Tibial nerve (tissue), 4 donors: Measurements from ENCODE around the gene CYP3A5. TPM values are rescaled to one million over a fixed set of nuclear protein-coding genes. Genes with fewer than 3 reads are reported as not detected.

ENCODE experiments used
- DNase-seq, 2 donors: peaks; one replicate each; pipeline ENCODE4 v3.0.0-alpha.2; 2019; ENCODE audit warnings: low spot score in 2 of 2
- H3K27ac ChIP-seq, 4 donors: fragments of 200-600 bp; sonication (generic) in 3 of 4; one replicate each; pipeline ENCODE4 v1.5.1; 2017 to 2019; ENCODE audit warnings: mild to moderate bottlenecking in 1 of 4
- H3K27me3 ChIP-seq, 2 donors: fragments of 200-600 bp; sonication (generic) in 1 of 2; one replicate each; pipeline versions ENCODE4 v1.5.1 to v1.6.0; 2017 to 2019
- H3K36me3 ChIP-seq, 3 donors: fragments of 200-600 bp; sonication (generic); one replicate each; pipeline ENCODE4 v1.5.1; 2018 to 2019
- H3K4me1 ChIP-seq, 4 donors: fragments of 200-600 bp; sonication (generic) in 3 of 4; one replicate each; pipeline ENCODE4 v1.5.1; 2017 to 2019
- H3K4me3 ChIP-seq, 4 donors: fragments of 200-600 bp; sonication (generic) in 3 of 4; one replicate each; pipeline ENCODE4 v1.5.1; 2017 to 2019; ENCODE audit warnings: mild to moderate bottlenecking in 1 of 4, moderate library complexity in 1 of 4
- H3K9me3 ChIP-seq, 4 donors: fragments of 200-600 bp; sonication (generic) in 3 of 4; one replicate each; pipeline ENCODE4 v1.5.1; 2017 to 2019
- CTCF ChIP-seq, 5 experiments: fragments of 200-600 bp in 3 of 5; fragments of 450-650 bp in 2 of 5; sonication (generic) in 3 of 5; IDR thresholded peaks; one replicate each; pipeline ENCODE4 v1.5.1; 2016 to 2019; ENCODE audit warnings: antibody characterized with exemption in 5 of 5, mild to moderate bottlenecking in 3 of 5, moderate library complexity in 2 of 5
- EP300 ChIP-seq, 2 donors: sonication (generic); formaldehyde crosslinking; IDR thresholded peaks; one replicate each; pipeline ENCODE4 v1.6.1; 2017; ENCODE audit warnings: antibody characterized with exemption in 2 of 2, mild to moderate bottlenecking in 1 of 2
- POLR2A ChIP-seq, 2 donors: fragments of 450-650 bp; IDR thresholded peaks; one replicate each; pipeline ENCODE4 v1.6.1; 2017; ENCODE audit warnings: antibody characterized with exemption in 2 of 2, mild to moderate bottlenecking in 2 of 2, moderate library complexity in 2 of 2
- WGBS, 2 donors: methylation state at CpG; one replicate each; pipeline ENCODE4 v1.1.5; 2018; 5-methylcytosine and 5-hydroxymethylcytosine counted together
- total RNA-seq, 4 donors: library from RNA; depleted of rRNA; stranded (reverse); fragments of >200 nt; gene quantifications; one replicate each; pipeline ENCODE4 v1.1.0, GENCODE V29; 2016

Gene CYP3A5
- total RNA-seq, 4 donors from 2014 or later = 2.4 to 42.9 (median 10.7) TPM

GRCh38 chr7:99685129-99685758 is 5.4 kb upstream of the CYP3A5 start:
- WGBS, 2 donors = 93 to 96% methylated on average over 9 of the region's 9 CpGs
- TF ChIP-seq POLR2A (IDR thresholded peaks at IDR 0.05) (no peak), EP300 (IDR thresholded peaks at IDR 0.05) (no peak)
- DNase-seq = no peak
- Histone ChIP-seq H3K4me3 (no peak overlapping the region), H3K27ac (no peak overlapping the region), H3K4me1 (no peaks in the 10 kb centered on the region), H3K36me3 (peaks cover 0 to 9% (median 0%) of the 10 kb centered on the region in 3 donors), H3K27me3 (no peaks in the 10 kb centered on the region), H3K9me3 (peaks cover 0 to 40% (median 0%) of the 10 kb centered on the region in 4 donors)

GRCh38 chr7:99679032-99679399 is 780 bp downstream of the CYP3A5 start:
- no peak for DNase-seq
- no peaks in the 10 kb centered on the region for H3K4me1 ChIP-seq
- TF ChIP-seq POLR2A (IDR thresholded peaks at IDR 0.05) (no peak), CTCF (IDR thresholded peaks at IDR 0.05) (no peak), EP300 (IDR thresholded peaks at IDR 0.05) (no peak)
- 58 to 60% methylated on average over 4 of the region's 4 CpGs for WGBS, 2 donors
- no peaks in the 10 kb centered on the region for H3K27me3 ChIP-seq
- peaks cover 0 to 6% (median 0%) of the 10 kb centered on the region in 3 donors for H3K36me3 ChIP-seq
- H3K9me3 ChIP-seq = peaks cover 0 to 26% (median 0%) of the 10 kb centered on the region in 4 donors
- H3K4me3 ChIP-seq = peak overlapping the region in 1 of 4 donors; percentile 7
- H3K27ac ChIP-seq = peak overlapping the region in 1 of 4 donors; percentile 43

- DNase-seq = no peak
- Histone ChIP-seq H3K36me3 (peaks cover 0 to 6% (median 0%) of the 10 kb centered on the region in 3 donors), H3K4me3 (no peak overlapping the region), H3K27ac (no peak overlapping the region), H3K27me3 (no peaks in the 10 kb centered on the region), H3K4me1 (no peaks in the 10 kb centered on the region), H3K9me3 (peaks cover 0 to 26% (median 0%) of the 10 kb centered on the region in 4 donors)
- TF ChIP-seq CTCF (IDR thresholded peaks at IDR 0.05) = no peak
- TF ChIP-seq EP300 (IDR thresholded peaks at IDR 0.05) = no peak
- no peak for TF ChIP-seq POLR2A (IDR thresholded peaks at IDR 0.05)
- WGBS, 2 donors = 78 to 89% methylated on average over 2 of the region's 2 CpGs
These were observed 2.1 kb downstream of the CYP3A5 start for GRCh38 chr7:99677648-99678045.

- no peaks in the 10 kb centered on the region for H3K27me3 ChIP-seq
- H3K4me1 ChIP-seq = no peaks in the 10 kb centered on the region
- H3K36me3 ChIP-seq = peaks cover 0 to 6% (median 0%) of the 10 kb centered on the region in 3 donors
- WGBS, 2 donors = 88 to 93% methylated on average over 4 of the region's 4 CpGs
- no peak for DNase-seq
- peaks cover 0 to 21% (median 0%) of the 10 kb centered on the region in 4 donors for H3K9me3 ChIP-seq
- TF ChIP-seq POLR2A (IDR thresholded peaks at IDR 0.05) (no peak), EP300 (IDR thresholded peaks at IDR 0.05) (no peak), CTCF (IDR thresholded peaks at IDR 0.05) (no peak)
- H3K27ac ChIP-seq = no peak overlapping the region
- H3K4me3 ChIP-seq = no peak overlapping the region
These were observed 2.7 kb downstream of the CYP3A5 start for GRCh38 chr7:99677013-99677647.

- Histone ChIP-seq H3K27ac (no peak overlapping the region), H3K36me3 (peaks cover 0 to 6% (median 0%) of the 10 kb centered on the region in 3 donors), H3K9me3 (peaks cover 0 to 2% (median 0%) of the 10 kb centered on the region in 4 donors), H3K4me3 (no peak overlapping the region), H3K27me3 (no peaks in the 10 kb centered on the region), H3K4me1 (no peaks in the 10 kb centered on the region)
- 66 to 81% methylated on average over 2 of the region's 2 CpGs for WGBS, 2 donors
- TF ChIP-seq EP300 (IDR thresholded peaks at IDR 0.05) = no peak
- no peak for TF ChIP-seq POLR2A (IDR thresholded peaks at IDR 0.05)
- TF ChIP-seq CTCF (IDR thresholded peaks at IDR 0.05) = no peak
- no peak for DNase-seq
These were observed 4.6 kb downstream of the CYP3A5 start for GRCh38 chr7:99674995-99675742.
